HCT116 (cell line): Measurements from ENCODE around the gene OR10G3. TPM values are rescaled to one million over a fixed set of nuclear protein-coding genes. Genes with fewer than 3 reads are reported as not detected.

Experiments used
- ATAC-seq: fragments of 200-7000 bp; cut with Tn5 transposase; 2 replicates; pipeline ENCODE4 v1.9.1; 2020; ENCODE audit warnings: mild to moderate bottlenecking, moderate library complexity
- BruUV-seq: library from RNA; stranded (reverse); fragments of 400-500 nt; replicated peaks from 2 replicates; lab custom pipeline; 2021; lab: Mats Ljungman, UMichigan
- CTCF ChIA-PET: fragments of 300-600 bp; sonication (Branson Sonifier 250); formaldehyde crosslinking; loops from one replicate; lab custom pipeline; 2021; ENCODE audit warnings: antibody characterized with exemption; lab: Charles Lee
- POLR2A ChIA-PET: fragments of 300-600, 350-600 bp; sonication (Branson Sonifier 250); formaldehyde crosslinking; loops from one replicate; lab custom pipeline; 2021; ENCODE audit warnings: antibody characterized with exemption; lab: Charles Lee
- RAD21 ChIA-PET, 2 experiments: fragments of 300-600 bp; sonication (Branson Sonifier 250); formaldehyde crosslinking; loops; one replicate each; lab custom pipeline; 2023; ENCODE audit warnings: low total read pairs in 2 of 2; ENCODE audit not compliant: uncharacterized antibody in 2 of 2, unreplicated experiment in 2 of 2, low non-redundant PET in 1 of 2; lab: Charles Lee
- DNase-seq: peaks from one replicate; pipeline ENCODE4 v3.0.0-alpha.2; 2010; ENCODE audit warnings: low read depth, low spot score
- H2AFZ ChIP-seq: fragments of 200-600 bp; shearing (Covaris generic), sonication (generic); 2 replicates; pipeline ENCODE4 v1.6.1; 2017; ENCODE audit warnings: low read depth, mixed run types, mixed read lengths, antibody characterized with exemption, low read length; ENCODE audit not compliant: poor library complexity, severe bottlenecking
- H3K27ac ChIP-seq: 2 replicates; pipeline ENCODE4 v1.5.1; 2012; ENCODE audit warnings: low read depth, low read length
- H3K27me3 ChIP-seq: fragments of 200-600 bp; sonication (generic); 2 replicates; pipeline ENCODE4 v1.6.1; 2016; ENCODE audit warnings: mixed run types, low read length, mixed read lengths; ENCODE audit not compliant: insufficient read depth
- H3K36me3 ChIP-seq, 2 experiments: fragments of 200-500 bp in 1 of 2; fragments of 200-600 bp in 1 of 2; sonication (Bioruptor generic) in 1 of 2; sonication (generic) in 1 of 2; 2 replicates each; pipeline versions ENCODE4 v1.5.1 to v1.6.1; 2014 to 2016; ENCODE audit warnings: low read length in 2 of 2, inconsistent platforms in 1 of 2, mixed read lengths in 1 of 2, mixed run types in 1 of 2; ENCODE audit not compliant: insufficient read depth in 2 of 2, control insufficient read depth in 1 of 2
- H3K4me1 ChIP-seq, 2 experiments: fragments of 200-600 bp in 1 of 2; sonication (generic) in 1 of 2; 2 replicates each; pipeline versions ENCODE4 v1.5.1 to v1.6.1; 2012 to 2017; ENCODE audit warnings: low read length in 2 of 2, inconsistent platforms in 1 of 2, mild to moderate bottlenecking in 1 of 2, mixed read lengths in 1 of 2, mixed run types in 1 of 2, moderate library complexity in 1 of 2; ENCODE audit not compliant: insufficient read depth in 2 of 2, control insufficient read depth in 1 of 2
- H3K4me2 ChIP-seq: fragments of 200-600 bp; sonication (generic); 2 replicates; pipeline ENCODE4 v1.6.1; 2017; ENCODE audit warnings: mixed run types, low read length, mixed read lengths
- H3K4me3 ChIP-seq, 2 experiments: fragments of 200-600 bp in 1 of 2; sonication (generic) in 1 of 2; replicated peaks in 1 of 2; 2 replicates each; pipeline ENCODE4 v1.5.1; 2011 to 2016; ENCODE audit warnings: low read length in 2 of 2, control low read depth in 1 of 2, low read depth in 1 of 2, mild to moderate bottlenecking in 1 of 2, mixed read lengths in 1 of 2, mixed run types in 1 of 2
- H3K79me2 ChIP-seq: fragments of 200-600 bp; sonication (generic); 2 replicates; pipeline ENCODE4 v1.6.1; 2017; ENCODE audit warnings: mild to moderate bottlenecking, mixed run types, low read length, moderate library complexity, mixed read lengths; ENCODE audit not compliant: insufficient read depth
- H3K9ac ChIP-seq: fragments of 200-600 bp; sonication (generic); 2 replicates; pipeline ENCODE4 v1.6.1; 2016; ENCODE audit warnings: low read length, mixed read lengths
- H3K9me2 ChIP-seq: fragments of 200-600 bp; sonication (generic), shearing (Covaris generic); 2 replicates; pipeline ENCODE4 v1.6.1; 2017; ENCODE audit warnings: mixed run types, mild to moderate bottlenecking, moderate library complexity; ENCODE audit not compliant: insufficient read depth
- H3K9me3 ChIP-seq, 2 experiments: fragments of 200-500 bp in 1 of 2; fragments of 200-600 bp in 1 of 2; sonication (Bioruptor generic) in 1 of 2; sonication (generic) in 1 of 2; 2 replicates each; pipeline ENCODE4 v1.6.1; 2014 to 2017; ENCODE audit warnings: low read length in 2 of 2, mixed read lengths in 2 of 2, inconsistent platforms in 1 of 2, low read depth in 1 of 2, mild to moderate bottlenecking in 1 of 2, mixed run types in 1 of 2, moderate library complexity in 1 of 2; ENCODE audit not compliant: control insufficient read depth in 1 of 2, insufficient read depth in 1 of 2
- H4K20me1 ChIP-seq: fragments of 200-600 bp; sonication (generic), shearing (Covaris generic); 2 replicates; pipeline ENCODE4 v1.6.1; 2017; ENCODE audit warnings: mixed run types, mild to moderate bottlenecking, moderate library complexity; ENCODE audit not compliant: insufficient read depth
- ATF3 ChIP-seq: IDR thresholded peaks from 2 replicates; pipeline ENCODE4 v1.6.1; 2012
- CEBPB ChIP-seq: IDR thresholded peaks from 2 replicates; pipeline ENCODE4 v1.6.1; 2012; ENCODE audit warnings: low read depth
- EGR1 ChIP-seq: IDR thresholded peaks from 2 replicates; pipeline ENCODE4 v1.6.1; 2012; ENCODE audit warnings: low read depth
- ELF1 ChIP-seq: IDR thresholded peaks from 2 replicates; pipeline ENCODE4 v1.6.1; 2012; ENCODE audit warnings: low read depth, borderline replicate concordance
- EZH2 ChIP-seq: fragments of 200-600 bp; sonication (generic); IDR thresholded peaks from 2 replicates; pipeline ENCODE4 v1.6.1; 2017; ENCODE audit warnings: antibody characterized with exemption, mixed run types
- EZH2phosphoT487 ChIP-seq: fragments of 200-600 bp; IDR thresholded peaks from 2 replicates; pipeline ENCODE4 v1.6.1; 2018; ENCODE audit warnings: antibody characterized with exemption, borderline replicate concordance
- FOSL1 ChIP-seq: IDR thresholded peaks from 2 replicates; pipeline ENCODE4 v1.6.1; 2012; ENCODE audit warnings: low read depth
- MAX ChIP-seq: IDR thresholded peaks from 2 replicates; pipeline ENCODE4 v1.6.1; 2012
- POLR2A ChIP-seq: IDR thresholded peaks from 2 replicates; pipeline ENCODE4 v1.7.0; 2011; ENCODE audit warnings: borderline replicate concordance; ENCODE audit not compliant: insufficient read depth, insufficient read length; ENCODE audit errors: extremely low read depth
- POLR2AphosphoS5 ChIP-seq: IDR thresholded peaks from 2 replicates; pipeline ENCODE4 v1.6.1; 2011; ENCODE audit warnings: mild to moderate bottlenecking, low read depth, low read length, moderate library complexity
- RAD21 ChIP-seq: IDR thresholded peaks from 2 replicates; pipeline ENCODE4 v1.6.1; 2012; ENCODE audit warnings: low read depth, mild to moderate bottlenecking
- REST ChIP-seq: IDR thresholded peaks from 2 replicates; pipeline ENCODE4 v1.6.1; 2012; ENCODE audit warnings: low read depth
- SIN3A ChIP-seq: IDR thresholded peaks from 2 replicates; pipeline ENCODE4 v1.6.1; 2012; ENCODE audit warnings: low read depth
- SP1 ChIP-seq: IDR thresholded peaks from 2 replicates; pipeline ENCODE4 v1.6.1; 2012; ENCODE audit warnings: low read depth
- SRF ChIP-seq: IDR thresholded peaks from 2 replicates; pipeline ENCODE4 v1.6.1; 2012; ENCODE audit warnings: low read depth
- TCF7L2 ChIP-seq: IDR thresholded peaks from 2 replicates; pipeline ENCODE4 v1.7.0; 2011; ENCODE audit warnings: borderline replicate concordance, inconsistent platforms; ENCODE audit not compliant: insufficient read depth, insufficient read length; ENCODE audit errors: extremely low read depth
- YY1 ChIP-seq: IDR thresholded peaks from 2 replicates; pipeline ENCODE4 v1.6.1; 2011; ENCODE audit warnings: low read length, low read depth, moderate library complexity, mild to moderate bottlenecking; ENCODE audit not compliant: insufficient replicate concordance; ENCODE audit errors: extremely low read depth
- ZFX ChIP-seq: fragments of 450-650 bp; IDR thresholded peaks from 2 replicates; pipeline ENCODE4 v1.6.1; 2017
- ZNF274 ChIP-seq: fragments of 200-500 bp; sonication (Bioruptor generic); IDR thresholded peaks from 2 replicates; pipeline ENCODE4 v1.6.1; 2014; ENCODE audit warnings: mild to moderate bottlenecking, low read depth, low read length, inconsistent platforms
- intact Hi-C: fragments of 100-400 bp; cut with micrococcal nuclease; formaldehyde crosslinking; loops from 2 replicates; pipeline ENCODE4 v1.10.0; 2022
- total RNA-seq: library from RNA; stranded (reverse); gene quantifications from one replicate; pipeline ENCODE4 v1.2.1, GENCODE V29; 2021; ENCODE audit not compliant: unreplicated experiment

OR10G3 gene
- total RNA-seq, 1 experiment from 2014 or later = not detected

GRCh38 chr14:21539189-21539940, 40.5 kb downstream of the OR10G3 start:
- Histone ChIP-seq H3K27me3 (peaks cover 24% of the 10 kb centered on the region; the same call in 1 of the 2 replicates), H3K9me2 (no peaks in the 10 kb centered on the region), H3K9ac (no peak overlapping the region), H3K36me3 (no peaks in the 10 kb centered on the region), H3K4me2 (no peak overlapping the region), H2AFZ (no peak overlapping the region), H3K4me1 (no peaks in the 10 kb centered on the region), H3K27ac (no peak overlapping the region), H3K79me2 (no peaks in the 10 kb centered on the region), H4K20me1 (no peaks in the 10 kb centered on the region), H3K9me3 (no peaks in the 10 kb centered on the region), H3K4me3 (no peak overlapping the region)
- DNase-seq = no peak
- no peak for ATAC-seq
- RAD21 ChIA-PET = no interaction called here
- CTCF ChIA-PET = no interaction called here
- no TSS peak for BruUV-seq
- intact Hi-C loops = no loop called here
- no peak for TF ChIP-seq EZH2phosphoT487
- TF ChIP-seq ELF1 = no peak
- no peak for TF ChIP-seq TCF7L2
- no peak for TF ChIP-seq RAD21
- TF ChIP-seq SRF = no peak
- no peak for TF ChIP-seq ZFX
- no peak for TF ChIP-seq MAX
- TF ChIP-seq POLR2AphosphoS5 = no peak
- TF ChIP-seq REST = no peak
- TF ChIP-seq SP1 = no peak
- TF ChIP-seq EGR1 = no peak
- no peak for TF ChIP-seq CEBPB
- no peak for TF ChIP-seq SIN3A
- no peak for TF ChIP-seq YY1
- TF ChIP-seq ZNF274 = no peak
- TF ChIP-seq ATF3 = no peak
- no peak for TF ChIP-seq EZH2
- TF ChIP-seq POLR2A = no peak
- TF ChIP-seq FOSL1 = no peak
- POLR2A ChIA-PET = no interaction called here
